Measurements from ENCODE around the gene ZSWIM4.
A peak's percentile ranks its signal among the peaks of the same experiment; 100 is the strongest.

Gene ZSWIM4

GRCh38 chr19:13823901-13824300 lies 28.7 kb downstream of the ZSWIM4 start:
- TF ChIP-seq CTCF (IDR thresholded peaks at IDR 0.05; ENCODE audit: borderline replicate concordance, insufficient read depth, low read depth, low read length) = no peak
- H3K4me3 ChIP-seq (ENCODE audit: low read depth, low read length) = no peak overlapping the region

GRCh38 chr19:13824703-13825102 lies 29.5 kb downstream of the ZSWIM4 start:
- no peak for TF ChIP-seq CTCF (IDR thresholded peaks at IDR 0.05; ENCODE audit: borderline replicate concordance, insufficient read depth, low read depth, low read length)
- no peak overlapping the region for H3K4me3 ChIP-seq (ENCODE audit: low read depth, low read length)

- H3K4me3 ChIP-seq (ENCODE audit: low read depth, low read length) = no peak overlapping the region
- TF ChIP-seq CTCF (IDR thresholded peaks at IDR 0.05; ENCODE audit: borderline replicate concordance, insufficient read depth, low read depth, low read length) = peak; percentile 22; the same call in 1 of the 2 replicates
These were observed 30.5 kb downstream of the ZSWIM4 start for GRCh38 chr19:13825489-13826441.

GRCh38 chr19:13826652-13827235 lies 31.5 kb downstream of the ZSWIM4 start:
- TF ChIP-seq CTCF (IDR thresholded peaks at IDR 0.05; ENCODE audit: borderline replicate concordance, insufficient read depth, low read depth, low read length) = no peak
- no peak overlapping the region for H3K4me3 ChIP-seq (ENCODE audit: low read depth, low read length)

- TF ChIP-seq CTCF (IDR thresholded peaks at IDR 0.05; ENCODE audit: borderline replicate concordance, insufficient read depth, low read depth, low read length) = no peak
- no peak overlapping the region for H3K4me3 ChIP-seq (ENCODE audit: low read depth, low read length)
These were observed 32.4 kb downstream of the ZSWIM4 start for GRCh38 chr19:13827656-13828055.

GRCh38 chr19:13830114-13830740 lies 35.0 kb downstream of the ZSWIM4 start:
- TF ChIP-seq CTCF (IDR thresholded peaks at IDR 0.05; ENCODE audit: borderline replicate concordance, insufficient read depth, low read depth, low read length) = no peak
- no peak overlapping the region for H3K4me3 ChIP-seq (ENCODE audit: low read depth, low read length)
